Kidney epithelial cell (primary cell): ENCODE measurements around the gene SRBD1. TPM values are rescaled to one million over a fixed set of nuclear protein-coding genes. Genes with fewer than 3 reads are reported as not detected.

Experiments used
- DNase-seq: peaks from one replicate; pipeline ENCODE4 v3.0.0-alpha.2; 2010; ENCODE audit warnings: low read depth
- H3K27me3 ChIP-seq: 2 replicates; pipeline ENCODE4 v1.6.0; 2011; ENCODE audit warnings: low read length; ENCODE audit not compliant: control insufficient read depth, insufficient read depth
- H3K36me3 ChIP-seq: 2 replicates; pipeline ENCODE4 v1.5.1; 2011; ENCODE audit warnings: low read length; ENCODE audit not compliant: control insufficient read depth, insufficient read depth
- H3K4me3 ChIP-seq: 2 replicates; pipeline ENCODE4 v1.5.1; 2011; ENCODE audit warnings: low read depth, mild to moderate bottlenecking, control low read depth, low read length
- total RNA-seq: library from RNA; depleted of rRNA; stranded (reverse); fragments of >200 nt; gene quantifications from 2 replicates; pipeline ENCODE4 v1.2.3, GENCODE V29; 2015
- TF ChIP-seq, protein P1 (sequence below): IDR thresholded peaks from 2 replicates; pipeline ENCODE4 v1.5.1; 2011; ENCODE audit warnings: mild to moderate bottlenecking, moderate library complexity, low read length, control low read depth, inconsistent platforms; ENCODE audit not compliant: insufficient read depth, poor library complexity, severe bottlenecking

The SRBD1 gene
- total RNA-seq, 1 donor from 2014 or later, result 18.4 TPM

DNA sequence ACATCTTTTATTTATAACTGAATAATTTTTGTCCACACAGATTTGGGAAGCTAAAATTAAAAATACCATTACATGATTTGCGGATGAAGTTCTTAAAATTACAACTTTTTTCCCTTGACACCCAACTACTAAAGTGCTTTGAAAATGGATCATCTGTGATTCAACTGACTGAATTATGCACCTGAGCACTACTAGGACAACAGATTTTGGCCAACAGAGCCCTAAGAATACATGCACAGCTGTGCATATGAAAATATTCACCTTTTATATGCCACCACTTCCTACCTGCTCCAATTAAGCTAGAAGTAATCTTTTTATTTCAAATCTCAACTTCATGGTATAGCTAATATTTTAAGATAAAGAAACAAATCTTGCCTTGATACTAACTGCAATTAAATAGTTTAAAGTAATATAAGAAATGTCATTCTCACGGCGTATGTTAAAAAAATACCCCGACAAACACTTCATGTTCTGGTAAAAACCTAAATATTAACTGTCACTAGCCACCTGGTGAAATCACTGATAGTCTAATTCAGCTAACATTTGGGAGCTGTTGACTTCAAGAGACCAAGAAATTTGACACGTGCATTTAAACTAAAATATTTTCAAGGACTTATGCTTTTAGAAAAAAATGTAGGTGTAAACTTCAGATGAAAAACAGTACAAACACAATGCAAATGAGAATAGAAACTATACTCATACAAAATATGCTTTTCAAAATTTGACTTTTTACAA lies 153.7 kb downstream of the SRBD1 start:
- Histone ChIP-seq H3K36me3 (no peaks in the 10 kb centered on the region), H3K4me3 (no peak overlapping the region), H3K27me3 (no peaks in the 10 kb centered on the region)
- TF ChIP-seq, protein P1, sequence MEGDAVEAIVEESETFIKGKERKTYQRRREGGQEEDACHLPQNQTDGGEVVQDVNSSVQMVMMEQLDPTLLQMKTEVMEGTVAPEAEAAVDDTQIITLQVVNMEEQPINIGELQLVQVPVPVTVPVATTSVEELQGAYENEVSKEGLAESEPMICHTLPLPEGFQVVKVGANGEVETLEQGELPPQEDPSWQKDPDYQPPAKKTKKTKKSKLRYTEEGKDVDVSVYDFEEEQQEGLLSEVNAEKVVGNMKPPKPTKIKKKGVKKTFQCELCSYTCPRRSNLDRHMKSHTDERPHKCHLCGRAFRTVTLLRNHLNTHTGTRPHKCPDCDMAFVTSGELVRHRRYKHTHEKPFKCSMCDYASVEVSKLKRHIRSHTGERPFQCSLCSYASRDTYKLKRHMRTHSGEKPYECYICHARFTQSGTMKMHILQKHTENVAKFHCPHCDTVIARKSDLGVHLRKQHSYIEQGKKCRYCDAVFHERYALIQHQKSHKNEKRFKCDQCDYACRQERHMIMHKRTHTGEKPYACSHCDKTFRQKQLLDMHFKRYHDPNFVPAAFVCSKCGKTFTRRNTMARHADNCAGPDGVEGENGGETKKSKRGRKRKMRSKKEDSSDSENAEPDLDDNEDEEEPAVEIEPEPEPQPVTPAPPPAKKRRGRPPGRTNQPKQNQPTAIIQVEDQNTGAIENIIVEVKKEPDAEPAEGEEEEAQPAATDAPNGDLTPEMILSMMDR, result no peak
- DNase-seq, result no peak

DNA sequence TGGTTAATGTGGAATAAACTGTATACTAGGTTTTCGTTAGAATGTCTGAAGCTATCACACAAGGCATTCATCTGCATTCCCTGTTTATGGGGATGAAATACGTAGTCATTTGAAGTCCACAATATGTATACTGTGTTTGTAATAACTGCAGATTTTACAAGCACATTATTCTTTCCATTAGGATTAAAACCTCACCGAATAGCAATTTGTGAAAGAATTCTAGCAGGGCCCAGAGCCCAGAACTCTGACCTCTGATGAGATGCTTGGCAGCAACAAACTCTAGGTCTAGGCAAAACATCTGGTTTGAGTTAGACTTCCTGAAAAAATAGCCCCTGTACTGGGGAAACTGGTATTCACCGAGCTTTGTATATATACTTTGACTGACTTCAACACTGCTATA lies 158.2 kb downstream of the SRBD1 start:
- Histone ChIP-seq H3K27me3 (no peaks in the 10 kb centered on the region), H3K4me3 (no peak overlapping the region), H3K36me3 (no peaks in the 10 kb centered on the region)
- TF ChIP-seq, protein P1, result no peak
- DNase-seq, result no peak

DNA sequence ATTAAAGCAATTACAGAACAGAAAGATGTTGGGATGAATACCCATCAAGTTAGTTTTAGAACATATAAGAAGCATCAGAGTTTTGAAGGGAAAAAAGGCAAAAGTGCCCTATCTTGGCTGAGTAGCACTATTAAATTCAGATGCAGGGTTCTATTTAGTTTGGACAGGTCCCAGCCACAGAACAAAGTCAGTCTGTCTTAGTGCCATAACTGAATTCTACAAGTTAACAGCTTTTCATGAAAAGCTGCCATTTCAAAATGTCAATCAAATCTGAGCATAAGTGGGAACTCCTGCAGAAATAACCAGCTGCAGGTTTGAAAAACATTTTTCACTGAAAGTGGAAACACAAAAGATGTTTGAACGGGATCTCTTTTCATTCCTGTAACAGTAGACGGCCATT lies 160.4 kb downstream of the SRBD1 start:
- no peaks in the 10 kb centered on the region for H3K36me3 ChIP-seq
- no peak for DNase-seq

DNA sequence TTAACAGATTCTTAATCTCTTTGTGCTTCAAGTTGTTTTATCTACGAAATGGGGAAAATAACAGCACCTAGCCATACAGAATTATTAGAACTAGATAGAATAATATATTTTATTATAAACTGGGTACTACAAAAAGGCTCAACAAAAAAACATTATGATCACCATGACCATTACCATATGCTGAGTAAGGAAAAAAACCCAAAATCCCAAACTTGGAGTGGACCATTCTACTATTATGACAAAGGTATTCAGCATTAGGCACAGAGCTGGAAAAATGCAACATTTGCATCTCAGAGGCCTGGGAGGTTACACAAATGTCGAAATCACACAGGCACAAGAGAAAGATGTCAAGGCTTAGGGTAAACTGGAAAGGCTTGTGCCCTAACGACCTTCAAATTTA lies 162.8 kb downstream of the SRBD1 start:
- no peaks in the 10 kb centered on the region for H3K27me3 ChIP-seq
- no peaks in the 10 kb centered on the region for H3K36me3 ChIP-seq
- TF ChIP-seq, protein P1, result no peak
- no peak overlapping the region for H3K4me3 ChIP-seq
- no peak for DNase-seq

More for the DNA sequence above, 160.4 kb downstream of the SRBD1 start:
- no peaks in the 10 kb centered on the region for H3K27me3 ChIP-seq
- H3K4me3 ChIP-seq, result no peak overlapping the region
- TF ChIP-seq, protein P1, result no peak

DNA sequence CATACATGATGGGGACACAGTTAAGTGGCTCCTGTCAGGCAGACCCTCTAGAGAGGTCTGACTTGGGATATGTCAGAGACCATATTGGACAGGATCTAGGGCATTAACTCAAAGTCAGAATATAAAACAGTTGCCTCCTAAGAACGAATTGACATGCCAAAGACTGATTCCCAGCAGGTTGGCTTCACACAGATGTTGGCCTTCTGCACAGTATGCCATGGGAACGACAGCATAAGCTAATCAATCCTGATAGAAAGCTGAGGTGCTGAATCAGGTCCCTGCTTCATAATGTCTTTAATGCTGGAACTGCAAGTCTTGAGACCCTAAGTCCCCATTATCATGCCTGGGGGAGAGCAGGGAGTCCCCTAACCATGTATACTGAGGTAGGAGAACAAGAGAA lies 165.1 kb downstream of the SRBD1 start:
- Histone ChIP-seq H3K27me3 (no peaks in the 10 kb centered on the region), H3K36me3 (no peaks in the 10 kb centered on the region), H3K4me3 (no peak overlapping the region)
- no peak for DNase-seq
- TF ChIP-seq, protein P1, result no peak

DNA sequence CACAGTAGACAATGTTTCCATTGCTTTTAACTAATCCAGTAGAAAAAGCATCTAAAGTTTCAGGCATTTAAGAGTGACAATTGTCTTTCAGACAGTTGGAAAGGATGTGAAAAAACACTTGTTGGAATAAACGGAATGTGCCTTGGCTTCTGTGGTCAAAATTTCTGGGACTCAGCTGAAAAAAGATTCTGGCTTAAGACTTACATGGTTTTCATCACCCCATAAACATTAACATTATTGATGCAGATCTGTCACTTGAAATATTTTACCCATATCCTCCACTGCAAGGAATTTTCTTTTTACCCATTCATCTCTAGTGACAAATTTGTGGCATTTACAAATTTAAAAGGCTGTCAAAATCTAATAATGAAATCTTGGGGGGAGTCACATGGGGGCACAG lies 166.0 kb downstream of the SRBD1 start:
- no peak for DNase-seq
- TF ChIP-seq, protein P1, result no peak
- Histone ChIP-seq H3K36me3 (no peaks in the 10 kb centered on the region), H3K27me3 (no peaks in the 10 kb centered on the region), H3K4me3 (no peak overlapping the region)
